ENCODE measurements around the gene PIP5K1A.

Gene PIP5K1A

GRCh38 chr1:151287767-151288500, 89.6 kb downstream of the PIP5K1A start:
- no peak overlapping the region for H3K4me3 ChIP-seq (ENCODE audit: low read depth, low read length, poor library complexity, severe bottlenecking)
- no peaks in the 10 kb centered on the region for H3K9me3 ChIP-seq (ENCODE audit: low read length)
- no peak overlapping the region for H2AFZ ChIP-seq (ENCODE audit: low read length)
- TF ChIP-seq CTCF (IDR thresholded peaks at IDR 0.05; ENCODE audit: low read length) = no peak
- TF ChIP-seq EZH2 (IDR thresholded peaks at IDR 0.05; ENCODE audit: borderline replicate concordance, low read length) = no peak
- no peaks in the 10 kb centered on the region for H4K20me1 ChIP-seq (ENCODE audit: insufficient read depth, low read length)
- no peaks in the 10 kb centered on the region for H3K9me2 ChIP-seq (ENCODE audit: low read depth, low read length)
- H3K27me3 ChIP-seq (ENCODE audit: insufficient read depth, low read length) = no peaks in the 10 kb centered on the region
- H3K4me1 ChIP-seq (ENCODE audit: insufficient read depth, low read length, severe bottlenecking) = peaks cover 16% of the 10 kb centered on the region
- H3K27ac ChIP-seq (ENCODE audit: low read depth, low read length, poor library complexity, severe bottlenecking) = no peak overlapping the region
- no peak overlapping the region for H3K4me2 ChIP-seq (ENCODE audit: low read length)
- no peak overlapping the region for H3K9ac ChIP-seq (ENCODE audit: low read length)
- no peaks in the 10 kb centered on the region for H3F3A ChIP-seq (ENCODE audit: insufficient read depth, low read length)
- H3K79me2 ChIP-seq (ENCODE audit: insufficient read depth, low read length) = no peaks in the 10 kb centered on the region
- peaks cover 68% of the 10 kb centered on the region for H3K36me3 ChIP-seq (ENCODE audit: insufficient read depth, low read length)

GRCh38 chr1:151288502-151288901, 90.2 kb downstream of the PIP5K1A start:
- H2AFZ ChIP-seq (ENCODE audit: low read length) = no peak overlapping the region
- H3K9me3 ChIP-seq (ENCODE audit: low read length) = no peaks in the 10 kb centered on the region
- no peaks in the 10 kb centered on the region for H3K79me2 ChIP-seq (ENCODE audit: insufficient read depth, low read length)
- peaks cover 73% of the 10 kb centered on the region for H3K36me3 ChIP-seq (ENCODE audit: insufficient read depth, low read length)
- H3K4me1 ChIP-seq (ENCODE audit: insufficient read depth, low read length, severe bottlenecking) = peaks cover 11% of the 10 kb centered on the region
- no peaks in the 10 kb centered on the region for H3K9me2 ChIP-seq (ENCODE audit: low read depth, low read length)
- H3F3A ChIP-seq (ENCODE audit: insufficient read depth, low read length) = no peaks in the 10 kb centered on the region
- no peak overlapping the region for H3K9ac ChIP-seq (ENCODE audit: low read length)
- no peak overlapping the region for H3K27ac ChIP-seq (ENCODE audit: low read depth, low read length, poor library complexity, severe bottlenecking)
- TF ChIP-seq EZH2 (IDR thresholded peaks at IDR 0.05; ENCODE audit: borderline replicate concordance, low read length) (no peak), CTCF (IDR thresholded peaks at IDR 0.05; ENCODE audit: low read length) (no peak)
- H3K27me3 ChIP-seq (ENCODE audit: insufficient read depth, low read length) = no peaks in the 10 kb centered on the region
- no peak overlapping the region for H3K4me2 ChIP-seq (ENCODE audit: low read length)
- H3K4me3 ChIP-seq (ENCODE audit: low read depth, low read length, poor library complexity, severe bottlenecking) = no peak overlapping the region
- H4K20me1 ChIP-seq (ENCODE audit: insufficient read depth, low read length) = no peaks in the 10 kb centered on the region

- TF ChIP-seq CTCF (IDR thresholded peaks at IDR 0.05; ENCODE audit: low read length) (no peak), EZH2 (IDR thresholded peaks at IDR 0.05; ENCODE audit: borderline replicate concordance, low read length) (no peak)
- H3K27ac ChIP-seq (ENCODE audit: low read depth, low read length, poor library complexity, severe bottlenecking) = no peak overlapping the region
- H3K27me3 ChIP-seq (ENCODE audit: insufficient read depth, low read length) = no peaks in the 10 kb centered on the region
- no peaks in the 10 kb centered on the region for H4K20me1 ChIP-seq (ENCODE audit: insufficient read depth, low read length)
- no peak overlapping the region for H3K9ac ChIP-seq (ENCODE audit: low read length)
- no peaks in the 10 kb centered on the region for H3K79me2 ChIP-seq (ENCODE audit: insufficient read depth, low read length)
- no peaks in the 10 kb centered on the region for H3K9me2 ChIP-seq (ENCODE audit: low read depth, low read length)
- H3K4me2 ChIP-seq (ENCODE audit: low read length) = no peak overlapping the region
- no peak overlapping the region for H3K4me3 ChIP-seq (ENCODE audit: low read depth, low read length, poor library complexity, severe bottlenecking)
- no peaks in the 10 kb centered on the region for H3F3A ChIP-seq (ENCODE audit: insufficient read depth, low read length)
- H3K36me3 ChIP-seq (ENCODE audit: insufficient read depth, low read length) = peaks cover 81% of the 10 kb centered on the region
- no peaks in the 10 kb centered on the region for H3K9me3 ChIP-seq (ENCODE audit: low read length)
- H2AFZ ChIP-seq (ENCODE audit: low read length) = no peak overlapping the region
- H3K4me1 ChIP-seq (ENCODE audit: insufficient read depth, low read length, severe bottlenecking) = peaks cover 3% of the 10 kb centered on the region
Measured at GRCh38 chr1:151289080-151289935, 91.0 kb downstream of the PIP5K1A start.
